ENCODE measurements around the gene STARD7.

Gene STARD7

DNA sequence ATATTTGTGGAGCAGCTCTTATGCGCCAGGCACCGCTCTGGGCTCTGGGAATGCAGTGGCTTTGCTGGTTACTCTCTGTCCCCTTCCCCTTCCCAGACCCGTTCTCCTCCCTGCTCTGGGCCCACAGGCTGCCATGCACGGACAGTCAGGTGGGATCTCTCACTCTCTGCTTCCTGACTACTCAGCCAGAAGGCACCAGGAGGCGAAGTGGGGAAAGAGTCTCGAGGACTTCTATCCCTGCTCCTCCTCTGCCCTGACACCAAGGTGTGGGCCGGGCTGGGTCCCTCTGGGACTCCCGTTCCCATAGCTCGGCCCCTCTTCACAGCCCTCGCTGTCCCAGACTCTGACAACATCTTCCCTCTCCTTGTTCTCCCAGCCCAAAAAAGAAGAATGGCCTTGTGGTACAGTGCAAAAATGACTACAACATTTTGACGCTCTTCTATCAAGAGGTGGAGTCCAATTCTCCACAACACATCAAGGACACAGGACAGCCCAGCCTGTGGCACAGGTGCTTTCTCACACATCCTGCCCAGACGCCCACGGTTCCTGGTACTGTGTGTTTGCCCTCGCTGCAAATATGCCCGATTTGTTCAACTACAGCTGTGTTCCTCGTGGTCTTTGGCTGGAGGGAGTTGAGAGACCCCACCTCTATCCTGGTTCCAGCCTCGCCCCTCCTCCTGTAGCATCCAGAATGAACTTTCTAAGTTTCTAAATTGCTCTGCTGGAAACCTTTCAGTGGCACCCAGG, 49.4 kb downstream of the STARD7 start:
- H3K9me3 ChIP-seq (ENCODE audit: control insufficient read depth, insufficient read depth, low read depth, low read length) = no peaks in the 10 kb centered on the region
- no peaks in the 10 kb centered on the region for H3K36me3 ChIP-seq (ENCODE audit: control insufficient read depth in 2 of 2, insufficient read depth in 1 of 2, low read length in 2 of 2)
- POLR2A ChIA-PET = no interaction called here
- no peak overlapping the region for H3K4me3 ChIP-seq (ENCODE audit: low read depth, low read length)
- TF ChIP-seq ZNF707 (tag by site-specific recombination; IDR thresholded peaks at IDR 0.05) (no peak), ZNF433 (tag by site-specific recombination; IDR thresholded peaks at IDR 0.05; ENCODE audit: low read depth) (no peak), ZNF510 (tag by site-specific recombination; IDR thresholded peaks at IDR 0.05; ENCODE audit: insufficient replicate concordance) (no peak), TCF7L2 (IDR thresholded peaks at IDR 0.05; ENCODE audit: borderline replicate concordance, low read depth, low read length) (no peak), HOXC10 (CRISPR knock-in tag; IDR thresholded peaks at IDR 0.05) (no peak), ZNF146 (tag by site-specific recombination; IDR thresholded peaks at IDR 0.05) (no peak), REPIN1 (tag by site-specific recombination; IDR thresholded peaks at IDR 0.05; ENCODE audit: low read depth) (no peak), KLF16 (tag by site-specific recombination; IDR thresholded peaks at IDR 0.05) (no peak), ZNF335 (tag by site-specific recombination; conservative IDR thresholded peaks at IDR 0.05) (no peak), RBAK (tag by site-specific recombination; IDR thresholded peaks at IDR 0.05) (no peak), ZNF843 (tag by site-specific recombination; IDR thresholded peaks at IDR 0.05) (no peak), SETDB1 (IDR thresholded peaks at IDR 0.05; ENCODE audit: insufficient read length, low read length) (no peak), ZNF596 (tag by site-specific recombination; IDR thresholded peaks at IDR 0.05) (no peak), MZF1 (tag by site-specific recombination; IDR thresholded peaks at IDR 0.05; ENCODE audit: borderline replicate concordance) (no peak), ZBTB17 (tag by site-specific recombination; IDR thresholded peaks at IDR 0.05) (no peak)
- TF ChIP-seq, protein P1, sequence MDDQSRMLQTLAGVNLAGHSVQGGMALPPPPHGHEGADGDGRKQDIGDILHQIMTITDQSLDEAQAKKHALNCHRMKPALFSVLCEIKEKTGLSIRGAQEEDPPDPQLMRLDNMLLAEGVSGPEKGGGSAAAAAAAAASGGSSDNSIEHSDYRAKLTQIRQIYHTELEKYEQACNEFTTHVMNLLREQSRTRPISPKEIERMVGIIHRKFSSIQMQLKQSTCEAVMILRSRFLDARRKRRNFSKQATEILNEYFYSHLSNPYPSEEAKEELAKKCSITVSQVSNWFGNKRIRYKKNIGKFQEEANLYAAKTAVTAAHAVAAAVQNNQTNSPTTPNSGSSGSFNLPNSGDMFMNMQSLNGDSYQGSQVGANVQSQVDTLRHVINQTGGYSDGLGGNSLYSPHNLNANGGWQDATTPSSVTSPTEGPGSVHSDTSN (CRISPR knock-in tag; IDR thresholded peaks at IDR 0.05) = no peak
- TF ChIP-seq, protein P2, sequence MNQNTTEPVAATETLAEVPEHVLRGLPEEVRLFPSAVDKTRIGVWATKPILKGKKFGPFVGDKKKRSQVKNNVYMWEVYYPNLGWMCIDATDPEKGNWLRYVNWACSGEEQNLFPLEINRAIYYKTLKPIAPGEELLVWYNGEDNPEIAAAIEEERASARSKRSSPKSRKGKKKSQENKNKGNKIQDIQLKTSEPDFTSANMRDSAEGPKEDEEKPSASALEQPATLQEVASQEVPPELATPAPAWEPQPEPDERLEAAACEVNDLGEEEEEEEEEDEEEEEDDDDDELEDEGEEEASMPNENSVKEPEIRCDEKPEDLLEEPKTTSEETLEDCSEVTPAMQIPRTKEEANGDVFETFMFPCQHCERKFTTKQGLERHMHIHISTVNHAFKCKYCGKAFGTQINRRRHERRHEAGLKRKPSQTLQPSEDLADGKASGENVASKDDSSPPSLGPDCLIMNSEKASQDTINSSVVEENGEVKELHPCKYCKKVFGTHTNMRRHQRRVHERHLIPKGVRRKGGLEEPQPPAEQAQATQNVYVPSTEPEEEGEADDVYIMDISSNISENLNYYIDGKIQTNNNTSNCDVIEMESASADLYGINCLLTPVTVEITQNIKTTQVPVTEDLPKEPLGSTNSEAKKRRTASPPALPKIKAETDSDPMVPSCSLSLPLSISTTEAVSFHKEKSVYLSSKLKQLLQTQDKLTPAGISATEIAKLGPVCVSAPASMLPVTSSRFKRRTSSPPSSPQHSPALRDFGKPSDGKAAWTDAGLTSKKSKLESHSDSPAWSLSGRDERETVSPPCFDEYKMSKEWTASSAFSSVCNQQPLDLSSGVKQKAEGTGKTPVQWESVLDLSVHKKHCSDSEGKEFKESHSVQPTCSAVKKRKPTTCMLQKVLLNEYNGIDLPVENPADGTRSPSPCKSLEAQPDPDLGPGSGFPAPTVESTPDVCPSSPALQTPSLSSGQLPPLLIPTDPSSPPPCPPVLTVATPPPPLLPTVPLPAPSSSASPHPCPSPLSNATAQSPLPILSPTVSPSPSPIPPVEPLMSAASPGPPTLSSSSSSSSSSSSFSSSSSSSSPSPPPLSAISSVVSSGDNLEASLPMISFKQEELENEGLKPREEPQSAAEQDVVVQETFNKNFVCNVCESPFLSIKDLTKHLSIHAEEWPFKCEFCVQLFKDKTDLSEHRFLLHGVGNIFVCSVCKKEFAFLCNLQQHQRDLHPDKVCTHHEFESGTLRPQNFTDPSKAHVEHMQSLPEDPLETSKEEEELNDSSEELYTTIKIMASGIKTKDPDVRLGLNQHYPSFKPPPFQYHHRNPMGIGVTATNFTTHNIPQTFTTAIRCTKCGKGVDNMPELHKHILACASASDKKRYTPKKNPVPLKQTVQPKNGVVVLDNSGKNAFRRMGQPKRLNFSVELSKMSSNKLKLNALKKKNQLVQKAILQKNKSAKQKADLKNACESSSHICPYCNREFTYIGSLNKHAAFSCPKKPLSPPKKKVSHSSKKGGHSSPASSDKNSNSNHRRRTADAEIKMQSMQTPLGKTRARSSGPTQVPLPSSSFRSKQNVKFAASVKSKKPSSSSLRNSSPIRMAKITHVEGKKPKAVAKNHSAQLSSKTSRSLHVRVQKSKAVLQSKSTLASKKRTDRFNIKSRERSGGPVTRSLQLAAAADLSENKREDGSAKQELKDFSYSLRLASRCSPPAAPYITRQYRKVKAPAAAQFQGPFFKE (tag by site-specific recombination; IDR thresholded peaks at IDR 0.05; ENCODE audit: borderline replicate concordance) = no peak
- TF ChIP-seq, protein P3, sequence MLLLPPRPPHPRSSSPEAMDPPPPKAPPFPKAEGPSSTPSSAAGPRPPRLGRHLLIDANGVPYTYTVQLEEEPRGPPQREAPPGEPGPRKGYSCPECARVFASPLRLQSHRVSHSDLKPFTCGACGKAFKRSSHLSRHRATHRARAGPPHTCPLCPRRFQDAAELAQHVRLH (tag by site-specific recombination; IDR thresholded peaks at IDR 0.05) = no peak
- TF ChIP-seq, protein P4, sequence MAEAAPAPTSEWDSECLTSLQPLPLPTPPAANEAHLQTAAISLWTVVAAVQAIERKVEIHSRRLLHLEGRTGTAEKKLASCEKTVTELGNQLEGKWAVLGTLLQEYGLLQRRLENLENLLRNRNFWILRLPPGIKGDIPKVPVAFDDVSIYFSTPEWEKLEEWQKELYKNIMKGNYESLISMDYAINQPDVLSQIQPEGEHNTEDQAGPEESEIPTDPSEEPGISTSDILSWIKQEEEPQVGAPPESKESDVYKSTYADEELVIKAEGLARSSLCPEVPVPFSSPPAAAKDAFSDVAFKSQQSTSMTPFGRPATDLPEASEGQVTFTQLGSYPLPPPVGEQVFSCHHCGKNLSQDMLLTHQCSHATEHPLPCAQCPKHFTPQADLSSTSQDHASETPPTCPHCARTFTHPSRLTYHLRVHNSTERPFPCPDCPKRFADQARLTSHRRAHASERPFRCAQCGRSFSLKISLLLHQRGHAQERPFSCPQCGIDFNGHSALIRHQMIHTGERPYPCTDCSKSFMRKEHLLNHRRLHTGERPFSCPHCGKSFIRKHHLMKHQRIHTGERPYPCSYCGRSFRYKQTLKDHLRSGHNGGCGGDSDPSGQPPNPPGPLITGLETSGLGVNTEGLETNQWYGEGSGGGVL (tag by site-specific recombination; IDR thresholded peaks at IDR 0.05) = no peak
- H3K4me1 ChIP-seq (ENCODE audit: control insufficient read depth, insufficient read depth, low read length) = no peaks in the 10 kb centered on the region
- CTCF ChIA-PET = interaction anchor here (1.0 kb wide), 1 partner anchor 167 kb away, joined by 5 read pairs; no protein-coding TSS in a partner anchor
- no peak overlapping the region for H3K27ac ChIP-seq (ENCODE audit: extremely low read depth, low read depth, low read length)

All from HEK293 (cell line).